ENCODE measurements around the gene ANO7.
A peak's percentile ranks its signal among the peaks of the same experiment; 100 is the strongest.

ANO7 gene

GRCh38 chr2:241148239-241148638 is 40.2 kb upstream of the ANO7 start:
- TF ChIP-seq TSHZ2 (CRISPR knock-in tag; IDR thresholded peaks at IDR 0.05) (no peak), TCF4 (CRISPR knock-in tag; IDR thresholded peaks at IDR 0.05; ENCODE audit: borderline replicate concordance) (no peak), CSDC2 (CRISPR knock-in tag; IDR thresholded peaks at IDR 0.05) (no peak), TOX (CRISPR knock-in tag; IDR thresholded peaks at IDR 0.05; ENCODE audit: borderline replicate concordance) (no peak)
- ATAC-seq, result no peak

GRCh38 chr2:241148891-241149674 is 39.4 kb upstream of the ANO7 start, which contains the start of gene PASK:
PASK (minus strand) TSS chr2:241149472; CDS start chr2:241143032, 6,440 bp downstream.
- TF ChIP-seq BACH2 (CRISPR knock-in tag; IDR thresholded peaks at IDR 0.05; ENCODE audit: borderline replicate concordance) (no peak), TSHZ2 (CRISPR knock-in tag; IDR thresholded peaks at IDR 0.05) (no peak), ARNTL (CRISPR knock-in tag; IDR thresholded peaks at IDR 0.05; ENCODE audit: borderline replicate concordance, low read depth) (no peak), TOX (CRISPR knock-in tag; IDR thresholded peaks at IDR 0.05; ENCODE audit: borderline replicate concordance) (no peak), ESRRG (CRISPR knock-in tag; IDR thresholded peaks at IDR 0.05) (no peak)

GRCh38 chr2:241149675-241149924 is 38.9 kb upstream of the ANO7 start:
- TF ChIP-seq ZNF565 (CRISPR knock-in tag; conservative IDR thresholded peaks at IDR 0.05; ENCODE audit: low read depth) (no peak), ISL1 (CRISPR knock-in tag; IDR thresholded peaks at IDR 0.05) (no peak), SNAI2 (CRISPR knock-in tag; IDR thresholded peaks at IDR 0.05) (no peak), ZNF70 (CRISPR knock-in tag; IDR thresholded peaks at IDR 0.05) (no peak), GLIS3 (CRISPR knock-in tag; IDR thresholded peaks at IDR 0.05) (no peak), PPARA (CRISPR knock-in tag; IDR thresholded peaks at IDR 0.05; ENCODE audit: borderline replicate concordance) (no peak), OSR1 (CRISPR knock-in tag; IDR thresholded peaks at IDR 0.05) (no peak), ZNF8 (CRISPR knock-in tag; IDR thresholded peaks at IDR 0.05) (no peak), CREB5 (CRISPR knock-in tag; IDR thresholded peaks at IDR 0.05; ENCODE audit: low read depth) (no peak), CSDC2 (CRISPR knock-in tag; IDR thresholded peaks at IDR 0.05) (no peak), PATZ1 (CRISPR knock-in tag; IDR thresholded peaks at IDR 0.05; ENCODE audit: borderline replicate concordance) (no peak), BACH2 (CRISPR knock-in tag; IDR thresholded peaks at IDR 0.05; ENCODE audit: borderline replicate concordance) (no peak), TSHZ2 (CRISPR knock-in tag; IDR thresholded peaks at IDR 0.05) (no peak), ZFP3 (CRISPR knock-in tag; IDR thresholded peaks at IDR 0.05) (no peak), ZFP30 (CRISPR knock-in tag; IDR thresholded peaks at IDR 0.05) (no peak), ZC3H10 (CRISPR knock-in tag; IDR thresholded peaks at IDR 0.05) (no peak), ESRRG (CRISPR knock-in tag; IDR thresholded peaks at IDR 0.05) (no peak)
- ATAC-seq, result peak; percentile 53

More at GRCh38 chr2:241148891-241149674, 39.4 kb upstream of the ANO7 start, which contains the start of gene PASK:
- peak; percentile 95 for ATAC-seq

Data from SK-N-SH treated with all-trans-retinoic acid at 6 μM for 48 hours (cell line).